Liver (tissue), 9 donors: Measurements from ENCODE around the gene ZFP36L1. TPM values are rescaled to one million over a fixed set of nuclear protein-coding genes. Genes with fewer than 3 reads are reported as not detected.

Experiments used
- DNase-seq: peaks from one replicate; pipeline ENCODE4 v3.0.0-alpha.2; 2017; ENCODE audit warnings: low spot score
- H3K27ac ChIP-seq, 2 donors: one replicate each; pipeline ENCODE4 v1.7.0; 2013; ENCODE audit warnings: inconsistent platforms in 2 of 2, low read length in 2 of 2, control low read depth in 1 of 2, low read depth in 1 of 2, mild to moderate bottlenecking in 1 of 2
- H3K27me3 ChIP-seq, 4 donors: one replicate each; pipeline versions ENCODE4 v1.6.1 to v1.7.0; 2013; ENCODE audit warnings: low read length in 3 of 4, inconsistent platforms in 1 of 4, mild to moderate bottlenecking in 1 of 4, moderate library complexity in 1 of 4; ENCODE audit not compliant: control insufficient read depth in 4 of 4, insufficient read depth in 4 of 4
- H3K36me3 ChIP-seq, 4 donors: one replicate each; pipeline versions ENCODE4 v1.6.1 to v1.7.0; 2013; ENCODE audit warnings: low read length in 3 of 4, mild to moderate bottlenecking in 3 of 4, low read depth in 1 of 4, moderate library complexity in 1 of 4; ENCODE audit not compliant: control insufficient read depth in 4 of 4, insufficient read depth in 3 of 4
- H3K4me1 ChIP-seq, 4 donors: one replicate each; pipeline versions ENCODE4 v1.6.1 to v1.7.0; 2013; ENCODE audit warnings: low read length in 3 of 4, mild to moderate bottlenecking in 3 of 4, moderate library complexity in 1 of 4; ENCODE audit not compliant: control insufficient read depth in 4 of 4, insufficient read depth in 4 of 4
- H3K4me3 ChIP-seq, 3 donors: one replicate each; pipeline versions ENCODE4 v1.6.1 to v1.7.0; 2013; ENCODE audit warnings: low read length in 3 of 3, control low read depth in 1 of 3, low read depth in 1 of 3, mild to moderate bottlenecking in 1 of 3
- H3K9ac ChIP-seq, 2 donors: one replicate each; pipeline ENCODE4 v1.7.0; 2013; ENCODE audit warnings: low read length in 2 of 2, mild to moderate bottlenecking in 2 of 2, moderate library complexity in 2 of 2, control low read depth in 1 of 2, low read depth in 1 of 2
- H3K9me3 ChIP-seq, 4 donors: one replicate each; pipeline versions ENCODE4 v1.6.1 to v1.7.0; 2013; ENCODE audit warnings: low read length in 3 of 4; ENCODE audit not compliant: control insufficient read depth in 4 of 4
- EGR1 ChIP-seq, 2 donors: IDR thresholded peaks; 2 replicates each; pipeline ENCODE4 v1.6.1; 2016 to 2018; ENCODE audit warnings: antibody characterized with exemption in 2 of 2, low read depth in 2 of 2
- FOXA1 ChIP-seq: IDR thresholded peaks from 2 replicates; pipeline ENCODE4 v1.6.1; 2016; ENCODE audit warnings: antibody characterized with exemption
- FOXA2 ChIP-seq: IDR thresholded peaks from 2 replicates; pipeline ENCODE4 v1.6.1; 2016; ENCODE audit warnings: antibody characterized with exemption
- GABPA ChIP-seq, 2 donors: IDR thresholded peaks in 1 of 2; conservative IDR thresholded peaks in 1 of 2; 2 replicates each; pipeline ENCODE4 v1.6.1; 2016; ENCODE audit warnings: antibody characterized with exemption in 2 of 2, mild to moderate bottlenecking in 1 of 2, moderate library complexity in 1 of 2
- HNF4A ChIP-seq, 2 donors: conservative IDR thresholded peaks; 2 replicates each; pipeline ENCODE4 v1.6.1; 2016; ENCODE audit warnings: antibody characterized with exemption in 2 of 2, mild to moderate bottlenecking in 2 of 2
- JUND ChIP-seq, 2 donors: IDR thresholded peaks; 2 replicates each; pipeline ENCODE4 v1.6.1; 2016; ENCODE audit warnings: antibody characterized with exemption in 2 of 2
- NR2F2 ChIP-seq: IDR thresholded peaks from 2 replicates; pipeline ENCODE4 v1.6.1; 2016; ENCODE audit warnings: antibody characterized with exemption
- RAD21 ChIP-seq, 2 donors: IDR thresholded peaks; 2 replicates each; pipeline ENCODE4 v1.6.1; 2016; ENCODE audit warnings: antibody characterized with exemption in 2 of 2, mild to moderate bottlenecking in 2 of 2
- RXRA ChIP-seq, 2 donors: IDR thresholded peaks; 2 replicates each; pipeline ENCODE4 v1.6.1; 2017 to 2018; ENCODE audit warnings: antibody characterized with exemption in 2 of 2, mild to moderate bottlenecking in 1 of 2
- TAF1 ChIP-seq: conservative IDR thresholded peaks from 2 replicates; pipeline ENCODE4 v1.6.1; 2016; ENCODE audit warnings: antibody characterized with exemption, mild to moderate bottlenecking
- YY1 ChIP-seq: IDR thresholded peaks from 2 replicates; pipeline ENCODE4 v1.6.1; 2016; ENCODE audit warnings: antibody characterized with exemption, mild to moderate bottlenecking
- WGBS: extraction: QIAGEN DNeasy Blood & Tissue Kit; methylation state at CpG from one replicate; pipeline ENCODE4 v1.1.7; 2013; 5-methylcytosine and 5-hydroxymethylcytosine counted together
- polyA plus RNA-seq, 2 donors: library from polyadenylated mRNA; stranded (reverse) in 1 of 2; unstranded in 1 of 2; fragments of 200-250 nt in 1 of 2; fragments of >200 nt in 1 of 2; fragmentation: Nextera tagmentation in 1 of 2; extraction: Ambion mirVana in 1 of 2; gene quantifications; one replicate each; pipeline versions ENCODE4 v1.2.1 to v1.2.3, GENCODE V29; 2013 to 2015
- total RNA-seq, 2 donors: library from RNA; depleted of rRNA; stranded (reverse); fragments of >200 nt; gene quantifications; one replicate each; pipeline ENCODE4 v1.2.3, GENCODE V29; 2014
- TF ChIP-seq, protein P1 (sequence below): IDR thresholded peaks from 2 replicates; pipeline ENCODE4 v1.6.1; 2016; ENCODE audit warnings: antibody characterized with exemption
- TF ChIP-seq, protein P2 (sequence below): IDR thresholded peaks from 2 replicates; pipeline ENCODE4 v1.6.1; 2016; ENCODE audit warnings: antibody characterized with exemption
- TF ChIP-seq, protein P3 (sequence below): IDR thresholded peaks from 2 replicates; pipeline ENCODE4 v1.6.1; 2016; ENCODE audit warnings: antibody characterized with exemption, mild to moderate bottlenecking
- TF ChIP-seq, protein P4 (sequence below): fragments of 150-350 bp; IDR thresholded peaks from 2 replicates; pipeline ENCODE4 v1.5.1; 2017; ENCODE audit warnings: improper control_type of control experiment, low read depth, low read length; ENCODE audit not compliant: missing input control
- donor health status: healthy.
- donor health status: healthy.
- donor health status: healthy.
- donor health status: healthy.
- donor health status: healthy.

Gene ZFP36L1
- total and polyA plus RNA-seq, 4 donors = 25.0 to 170 (median 69.5) TPM

DNA sequence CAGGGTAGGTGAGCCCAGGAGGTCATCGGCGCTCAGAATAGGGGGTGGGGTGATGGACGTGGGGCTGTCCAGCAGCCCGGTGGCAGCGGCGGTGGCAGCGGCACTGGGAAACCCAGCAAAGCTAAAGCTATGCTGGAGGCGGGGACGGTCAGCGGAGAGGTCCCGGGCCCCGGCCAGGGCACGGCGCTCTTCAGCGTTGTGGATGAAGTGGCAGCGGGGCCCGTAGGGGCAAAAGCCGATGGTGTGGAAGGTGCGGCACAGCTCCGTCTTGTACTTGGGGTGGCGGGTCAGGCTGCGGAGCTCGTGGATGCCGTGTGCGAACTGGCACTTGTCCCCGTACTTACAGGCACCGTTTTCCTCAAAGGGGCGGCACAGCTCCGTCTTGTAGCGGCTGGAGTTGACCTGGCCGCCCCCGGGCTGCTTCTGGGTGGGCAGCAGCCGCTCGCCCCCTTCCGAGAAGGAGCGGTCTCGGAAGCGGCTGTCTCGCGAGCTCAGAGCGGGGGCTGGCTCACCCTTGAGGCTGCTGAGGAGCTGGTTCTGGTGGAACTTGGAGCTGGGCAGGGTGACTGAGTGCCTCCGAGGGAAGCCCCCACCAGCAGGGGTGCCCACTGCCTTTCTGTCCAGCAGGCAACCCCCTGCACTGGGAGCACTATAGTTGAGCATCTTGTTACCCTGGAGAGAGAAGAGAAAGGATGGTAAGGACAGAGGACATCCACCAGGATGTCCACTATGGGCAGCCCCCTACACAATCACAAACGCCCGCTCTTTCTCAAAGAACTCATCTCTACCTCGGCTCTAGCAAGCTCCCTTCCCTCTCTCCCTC, 2.8 kb downstream of the ZFP36L1 start:
- peak; percentile 48 for DNase-seq
- TF ChIP-seq JUND (IDR thresholded peaks at IDR 0.05) (peak; percentile 2 to 12), EGR1 (IDR thresholded peaks at IDR 0.05; ENCODE audit: low read depth in 2 of 2) (no peak), RXRA (IDR thresholded peaks at IDR 0.05) (peak in 1 of 2 donors; percentile 37), TAF1 (no peak), RAD21 (IDR thresholded peaks at IDR 0.05) (no peak), YY1 (peak; percentile 8), HNF4A (conservative IDR thresholded peaks at IDR 0.05) (no peak), FOXA1 (no peak), FOXA2 (no peak)
- TF ChIP-seq, protein P1, sequence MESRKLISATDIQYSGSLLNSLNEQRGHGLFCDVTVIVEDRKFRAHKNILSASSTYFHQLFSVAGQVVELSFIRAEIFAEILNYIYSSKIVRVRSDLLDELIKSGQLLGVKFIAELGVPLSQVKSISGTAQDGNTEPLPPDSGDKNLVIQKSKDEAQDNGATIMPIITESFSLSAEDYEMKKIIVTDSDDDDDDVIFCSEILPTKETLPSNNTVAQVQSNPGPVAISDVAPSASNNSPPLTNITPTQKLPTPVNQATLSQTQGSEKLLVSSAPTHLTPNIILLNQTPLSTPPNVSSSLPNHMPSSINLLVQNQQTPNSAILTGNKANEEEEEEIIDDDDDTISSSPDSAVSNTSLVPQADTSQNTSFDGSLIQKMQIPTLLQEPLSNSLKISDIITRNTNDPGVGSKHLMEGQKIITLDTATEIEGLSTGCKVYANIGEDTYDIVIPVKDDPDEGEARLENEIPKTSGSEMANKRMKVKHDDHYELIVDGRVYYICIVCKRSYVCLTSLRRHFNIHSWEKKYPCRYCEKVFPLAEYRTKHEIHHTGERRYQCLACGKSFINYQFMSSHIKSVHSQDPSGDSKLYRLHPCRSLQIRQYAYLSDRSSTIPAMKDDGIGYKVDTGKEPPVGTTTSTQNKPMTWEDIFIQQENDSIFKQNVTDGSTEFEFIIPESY = no peak
- TF ChIP-seq, protein P2, sequence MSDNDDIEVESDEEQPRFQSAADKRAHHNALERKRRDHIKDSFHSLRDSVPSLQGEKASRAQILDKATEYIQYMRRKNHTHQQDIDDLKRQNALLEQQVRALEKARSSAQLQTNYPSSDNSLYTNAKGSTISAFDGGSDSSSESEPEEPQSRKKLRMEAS = no peak
- TF ChIP-seq, protein P3, sequence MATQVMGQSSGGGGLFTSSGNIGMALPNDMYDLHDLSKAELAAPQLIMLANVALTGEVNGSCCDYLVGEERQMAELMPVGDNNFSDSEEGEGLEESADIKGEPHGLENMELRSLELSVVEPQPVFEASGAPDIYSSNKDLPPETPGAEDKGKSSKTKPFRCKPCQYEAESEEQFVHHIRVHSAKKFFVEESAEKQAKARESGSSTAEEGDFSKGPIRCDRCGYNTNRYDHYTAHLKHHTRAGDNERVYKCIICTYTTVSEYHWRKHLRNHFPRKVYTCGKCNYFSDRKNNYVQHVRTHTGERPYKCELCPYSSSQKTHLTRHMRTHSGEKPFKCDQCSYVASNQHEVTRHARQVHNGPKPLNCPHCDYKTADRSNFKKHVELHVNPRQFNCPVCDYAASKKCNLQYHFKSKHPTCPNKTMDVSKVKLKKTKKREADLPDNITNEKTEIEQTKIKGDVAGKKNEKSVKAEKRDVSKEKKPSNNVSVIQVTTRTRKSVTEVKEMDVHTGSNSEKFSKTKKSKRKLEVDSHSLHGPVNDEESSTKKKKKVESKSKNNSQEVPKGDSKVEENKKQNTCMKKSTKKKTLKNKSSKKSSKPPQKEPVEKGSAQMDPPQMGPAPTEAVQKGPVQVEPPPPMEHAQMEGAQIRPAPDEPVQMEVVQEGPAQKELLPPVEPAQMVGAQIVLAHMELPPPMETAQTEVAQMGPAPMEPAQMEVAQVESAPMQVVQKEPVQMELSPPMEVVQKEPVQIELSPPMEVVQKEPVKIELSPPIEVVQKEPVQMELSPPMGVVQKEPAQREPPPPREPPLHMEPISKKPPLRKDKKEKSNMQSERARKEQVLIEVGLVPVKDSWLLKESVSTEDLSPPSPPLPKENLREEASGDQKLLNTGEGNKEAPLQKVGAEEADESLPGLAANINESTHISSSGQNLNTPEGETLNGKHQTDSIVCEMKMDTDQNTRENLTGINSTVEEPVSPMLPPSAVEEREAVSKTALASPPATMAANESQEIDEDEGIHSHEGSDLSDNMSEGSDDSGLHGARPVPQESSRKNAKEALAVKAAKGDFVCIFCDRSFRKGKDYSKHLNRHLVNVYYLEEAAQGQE = no peak
- no peaks in the 10 kb centered on the region for H3K9me3 ChIP-seq
- peak overlapping the region; percentile 99 to 100 for H3K27ac ChIP-seq
- 4% methylated on average over 45 of the region's 45 CpGs for WGBS
- H3K4me1 ChIP-seq = peaks cover 3 to 21% (median 8%) of the 10 kb centered on the region in 4 donors
- no peaks in the 10 kb centered on the region for H3K27me3 ChIP-seq
- H3K36me3 ChIP-seq = peaks cover 0 to 11% (median 2%) of the 10 kb centered on the region in 4 donors
- H3K9ac ChIP-seq = peak overlapping the region; percentile 98 to 100
- H3K4me3 ChIP-seq = peak overlapping the region; percentile 64 to 95 (median 94)

DNA sequence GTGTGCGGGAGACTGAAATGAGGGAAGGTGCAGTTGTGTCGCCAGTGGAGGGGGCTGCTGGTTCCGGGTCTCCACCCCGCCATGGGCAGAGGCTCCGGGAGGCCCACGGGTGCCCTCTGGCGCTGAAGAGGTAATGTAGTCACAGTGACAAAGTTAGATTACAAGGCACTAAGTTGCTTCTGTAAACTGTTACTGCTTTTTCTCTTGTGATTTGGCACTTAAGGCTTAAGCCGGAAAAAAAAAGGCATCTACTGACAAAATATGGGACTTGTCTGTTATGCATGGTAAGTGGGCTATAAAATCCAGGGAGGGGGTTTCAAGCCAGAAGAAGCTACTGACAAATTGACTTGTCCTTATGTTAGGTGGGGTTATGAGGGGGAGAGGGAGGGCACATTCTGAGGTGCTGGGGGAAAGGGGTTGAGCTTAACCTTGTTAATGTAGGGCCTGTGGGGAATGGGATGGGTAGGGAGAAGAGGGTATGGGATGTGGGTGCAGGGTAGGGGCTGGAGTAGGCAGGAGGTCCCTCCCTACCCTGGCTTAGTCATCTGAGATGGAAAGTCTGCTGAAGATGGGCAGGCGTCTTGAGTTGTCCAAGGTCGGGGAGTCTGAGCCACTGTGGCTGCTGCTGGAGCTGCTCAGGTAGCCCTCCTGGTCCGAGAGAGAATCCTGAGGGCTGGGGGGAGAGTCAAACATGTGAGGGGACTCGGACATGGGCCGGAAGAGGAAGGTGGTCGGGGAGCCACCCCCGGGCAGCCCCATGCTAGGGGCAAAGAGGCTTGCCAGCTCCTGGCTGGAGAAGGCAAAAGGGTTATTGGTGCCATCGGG, 3.7 kb downstream of the ZFP36L1 start:
- H3K4me3 ChIP-seq = peak overlapping the region; percentile 64 to 95 (median 94)
- no peaks in the 10 kb centered on the region for H3K9me3 ChIP-seq
- H3K9ac ChIP-seq = peak overlapping the region; percentile 98 to 100
- peaks cover 0 to 11% (median 2%) of the 10 kb centered on the region in 4 donors for H3K36me3 ChIP-seq
- no peaks in the 10 kb centered on the region for H3K27me3 ChIP-seq
- WGBS = 2% methylated on average over 16 of the region's 16 CpGs
- H3K4me1 ChIP-seq = peaks cover 3 to 25% (median 12%) of the 10 kb centered on the region in 4 donors
- peak overlapping the region; percentile 99 to 100 for H3K27ac ChIP-seq
- peak; percentile 82 for DNase-seq
- TF ChIP-seq YY1 (peak; percentile 14), GABPA (IDR thresholded peaks at IDR 0.05 in 1 of 2, conservative IDR thresholded peaks at IDR 0.05 in 1 of 2) (no peak), NR2F2 (peak; percentile 5)
- TF ChIP-seq, protein P1 = peak; percentile 32
- TF ChIP-seq, protein P3 = peak; percentile 37
- TF ChIP-seq, protein P4, sequence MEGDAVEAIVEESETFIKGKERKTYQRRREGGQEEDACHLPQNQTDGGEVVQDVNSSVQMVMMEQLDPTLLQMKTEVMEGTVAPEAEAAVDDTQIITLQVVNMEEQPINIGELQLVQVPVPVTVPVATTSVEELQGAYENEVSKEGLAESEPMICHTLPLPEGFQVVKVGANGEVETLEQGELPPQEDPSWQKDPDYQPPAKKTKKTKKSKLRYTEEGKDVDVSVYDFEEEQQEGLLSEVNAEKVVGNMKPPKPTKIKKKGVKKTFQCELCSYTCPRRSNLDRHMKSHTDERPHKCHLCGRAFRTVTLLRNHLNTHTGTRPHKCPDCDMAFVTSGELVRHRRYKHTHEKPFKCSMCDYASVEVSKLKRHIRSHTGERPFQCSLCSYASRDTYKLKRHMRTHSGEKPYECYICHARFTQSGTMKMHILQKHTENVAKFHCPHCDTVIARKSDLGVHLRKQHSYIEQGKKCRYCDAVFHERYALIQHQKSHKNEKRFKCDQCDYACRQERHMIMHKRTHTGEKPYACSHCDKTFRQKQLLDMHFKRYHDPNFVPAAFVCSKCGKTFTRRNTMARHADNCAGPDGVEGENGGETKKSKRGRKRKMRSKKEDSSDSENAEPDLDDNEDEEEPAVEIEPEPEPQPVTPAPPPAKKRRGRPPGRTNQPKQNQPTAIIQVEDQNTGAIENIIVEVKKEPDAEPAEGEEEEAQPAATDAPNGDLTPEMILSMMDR = peak; percentile 71
